ENCODE measurements around the gene OR5K1.

Gene OR5K1

GRCh38 chr3:98462901-98463300 is at the start of gene OR5K1:
OR5K1 (plus strand) TSS chr3:98463201; CDS start chr3:98469577, 6,376 bp downstream.
- DNase-seq, result no peak

- DNase-seq, result no peak
These were observed 30.4 kb upstream of the OR5K1 start for GRCh38 chr3:98432575-98432974.

DNA sequence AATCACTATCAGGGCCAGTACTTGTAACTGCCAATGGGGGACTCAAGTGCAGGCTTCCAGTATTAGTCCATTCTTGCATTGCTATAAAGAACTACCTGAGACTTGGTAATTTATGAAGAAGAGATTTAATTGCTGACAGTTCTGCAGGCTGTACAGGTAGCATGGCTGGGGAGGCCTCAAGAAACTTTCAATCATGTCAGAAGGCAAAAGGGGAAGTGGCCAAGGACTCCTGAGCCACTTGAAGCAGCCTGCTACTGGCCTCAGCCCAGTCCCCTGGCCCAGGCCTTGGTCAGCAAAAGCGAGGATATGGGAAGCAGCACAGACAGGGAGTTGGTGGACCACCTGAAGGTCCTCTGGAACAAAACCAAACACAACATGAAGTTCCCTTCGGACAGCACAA is 29.2 kb upstream of the OR5K1 start:
- DNase-seq, result no peak

DNA sequence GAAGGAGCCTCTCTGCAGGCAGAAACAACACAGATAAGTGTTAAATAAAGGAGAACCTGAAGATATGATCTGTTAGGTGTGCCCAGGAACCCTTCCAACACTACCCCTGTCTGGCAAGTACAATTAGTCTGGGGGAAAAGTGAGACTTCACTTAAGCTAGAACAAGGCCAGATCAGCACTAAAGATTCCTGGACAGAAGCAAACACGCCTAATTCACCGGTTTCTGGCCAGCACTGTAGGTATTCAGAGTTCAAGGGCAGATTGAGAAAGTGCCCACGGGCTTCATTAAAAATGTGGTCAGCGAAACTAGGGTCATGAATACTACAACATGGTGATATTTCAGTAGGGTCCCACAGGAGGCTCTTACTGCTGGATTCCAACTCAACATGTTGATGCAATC is 28.6 kb upstream of the OR5K1 start:
- DNase-seq, result no peak

- no peak for DNase-seq
These were observed 22.7 kb upstream of the OR5K1 start for GRCh38 chr3:98440283-98440682.

DNA sequence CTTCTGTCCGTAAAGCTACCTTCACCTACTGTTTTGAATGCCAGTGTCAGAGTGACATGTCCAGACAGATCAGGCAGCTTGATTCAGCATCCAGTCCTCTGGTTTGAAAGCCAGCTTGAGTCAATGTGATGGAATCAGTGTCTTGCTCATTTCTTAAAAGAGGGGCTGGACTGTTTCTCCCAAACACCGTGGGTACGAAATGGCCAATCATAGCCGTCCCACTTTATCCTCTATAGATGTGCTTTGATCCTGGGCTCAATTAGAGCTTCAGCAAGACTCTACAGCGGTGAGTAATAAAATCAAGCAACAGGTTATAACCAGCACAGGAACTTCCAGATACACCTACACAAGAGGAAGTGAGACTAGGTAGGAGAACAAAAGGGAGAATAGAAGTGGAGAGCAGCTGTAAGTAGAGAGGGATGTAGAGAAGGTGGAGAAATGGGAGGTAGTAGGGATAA is 17.0 kb upstream of the OR5K1 start:
- no peak for DNase-seq

DNA sequence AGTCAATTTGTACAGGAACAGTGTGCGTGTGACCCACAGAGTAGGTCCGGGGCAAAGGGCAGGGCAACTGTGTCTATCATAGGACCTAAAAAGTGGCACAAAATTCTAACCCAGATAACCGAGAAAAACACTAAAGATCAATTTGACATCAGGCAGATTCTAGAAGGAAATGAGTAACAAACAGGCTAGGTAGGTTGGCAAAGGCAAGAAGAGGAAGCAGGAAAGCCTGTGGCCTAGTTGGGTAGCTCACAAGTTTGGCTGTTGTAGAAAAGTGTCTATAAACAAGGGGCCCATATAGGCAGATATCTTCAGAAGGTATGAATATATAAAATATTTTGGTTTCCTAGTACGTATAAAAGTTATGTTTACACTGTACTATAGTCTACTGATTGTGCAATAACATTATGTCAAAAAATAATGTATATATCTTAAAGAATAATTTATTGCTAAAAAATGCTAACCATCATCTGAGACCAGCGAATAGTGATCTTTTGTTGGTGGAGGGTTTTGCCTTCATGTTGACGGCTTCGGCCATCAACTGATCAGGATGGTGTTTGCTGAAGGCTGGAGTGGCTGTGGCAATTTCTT is 13.3 kb upstream of the OR5K1 start:
- no peak for DNase-seq

GRCh38 chr3:98450372-98450771 is 12.6 kb upstream of the OR5K1 start:
- DNase-seq, result no peak

DNA sequence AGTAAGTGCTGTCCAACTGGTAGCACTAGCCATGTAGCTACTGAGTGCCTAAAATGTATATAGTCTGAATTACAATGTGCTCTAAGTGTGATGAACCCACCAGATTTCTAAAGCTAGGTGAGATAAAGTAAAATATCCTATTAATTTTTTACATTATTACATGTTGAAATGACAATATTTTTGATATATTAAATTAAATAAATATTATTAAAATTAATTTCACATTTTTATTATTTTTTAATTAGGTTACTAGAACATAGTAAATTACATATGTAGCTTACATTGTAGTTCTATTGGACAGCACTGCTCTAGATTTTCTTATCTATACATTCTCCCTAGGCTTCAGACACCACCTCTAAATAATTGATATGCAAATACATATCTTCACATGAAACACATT is 9.2 kb upstream of the OR5K1 start:
- DNase-seq, result no peak

- DNase-seq, result no peak
These were observed 8.1 kb upstream of the OR5K1 start for GRCh38 chr3:98454929-98455328.

DNA sequence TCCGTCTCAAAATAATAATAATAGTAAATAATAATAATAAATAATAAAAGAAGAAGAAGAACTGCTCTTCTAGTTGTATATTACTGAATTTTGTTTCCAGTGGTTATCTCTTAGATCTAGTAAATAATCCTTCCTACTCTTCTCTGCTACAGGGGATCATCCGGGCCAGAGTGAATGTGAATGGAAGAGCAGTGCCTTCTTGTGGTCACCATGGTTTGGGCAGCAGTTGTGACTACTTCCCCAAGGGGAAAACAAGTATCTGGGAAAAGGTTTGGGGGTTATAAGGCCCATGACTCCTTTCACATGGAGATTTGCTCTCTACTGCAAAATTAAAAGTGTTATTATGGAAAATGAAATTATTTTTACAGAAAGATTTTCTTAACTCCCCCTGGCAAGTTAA is 5.5 kb upstream of the OR5K1 start:
- DNase-seq, result no peak

DNA sequence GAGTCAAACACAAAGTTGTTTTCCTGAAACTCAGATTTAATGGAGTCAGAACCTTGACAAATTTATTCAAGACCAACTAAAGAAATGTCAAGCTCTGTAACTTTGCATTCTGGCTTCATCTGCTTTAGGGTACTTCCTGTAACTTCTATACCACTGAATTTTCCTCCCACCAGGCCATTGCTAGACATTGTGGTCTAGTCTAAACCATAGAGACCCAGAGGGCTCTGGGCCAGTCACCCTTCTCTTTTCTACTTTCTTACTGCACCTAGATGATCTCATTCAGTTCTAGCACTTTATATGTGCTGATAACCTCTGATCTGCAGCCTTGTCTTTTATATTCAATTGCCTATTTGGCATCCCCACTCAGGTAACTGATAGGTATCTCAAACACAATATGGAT is 2.8 kb upstream of the OR5K1 start:
- DNase-seq, result no peak

- DNase-seq, result no peak
These were observed 19.9 kb downstream of the OR5K1 start for GRCh38 chr3:98482717-98483482.

GRCh38 chr3:98483626-98484025 is 20.6 kb downstream of the OR5K1 start:
- DNase-seq, result no peak

- no peak for DNase-seq
These were observed 34.4 kb downstream of the OR5K1 start, which contains the start of gene OR5K2 for GRCh38 chr3:98497381-98497780. OR5K2 (plus strand) TSS chr3:98497681; CDS start chr3:98497681, 0 bp downstream.

- no peak for DNase-seq
These were observed 37.0 kb downstream of the OR5K1 start for GRCh38 chr3:98500019-98500418.

GRCh38 chr3:98501270-98501669 is 38.3 kb downstream of the OR5K1 start:
- DNase-seq, result no peak

DNA sequence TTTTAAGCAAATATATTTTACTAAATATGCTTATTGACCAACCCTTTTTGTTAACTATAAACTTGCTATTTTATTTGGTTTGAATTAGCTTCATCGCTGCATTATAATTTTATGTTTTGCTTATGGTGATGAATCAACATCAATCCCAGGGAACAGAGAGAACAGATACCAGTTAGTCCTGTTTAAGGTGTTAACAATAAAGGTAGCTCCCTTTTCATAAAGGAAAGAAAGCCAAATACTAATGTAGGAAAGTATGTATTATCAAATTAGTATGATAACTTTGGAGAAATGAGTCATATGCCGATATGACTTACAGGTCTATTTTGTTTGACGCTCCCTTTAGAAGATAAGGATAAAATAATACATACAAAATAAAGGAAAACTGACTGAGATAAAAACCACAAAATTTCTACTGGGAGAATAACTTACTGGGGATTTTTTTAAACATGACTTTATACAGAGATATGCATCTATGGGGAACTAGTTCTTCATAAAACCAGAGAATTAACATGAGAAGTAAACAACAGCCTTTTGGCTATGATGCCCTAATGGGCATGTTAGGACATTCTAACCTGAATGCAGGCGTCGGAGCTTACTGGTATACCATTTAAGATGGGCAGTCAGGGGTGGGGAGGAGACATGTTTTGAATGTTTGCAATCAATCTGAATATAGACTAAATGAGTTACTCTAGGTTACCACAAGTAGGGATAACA is 39.0 kb downstream of the OR5K1 start:
- DNase-seq, result no peak

DNA sequence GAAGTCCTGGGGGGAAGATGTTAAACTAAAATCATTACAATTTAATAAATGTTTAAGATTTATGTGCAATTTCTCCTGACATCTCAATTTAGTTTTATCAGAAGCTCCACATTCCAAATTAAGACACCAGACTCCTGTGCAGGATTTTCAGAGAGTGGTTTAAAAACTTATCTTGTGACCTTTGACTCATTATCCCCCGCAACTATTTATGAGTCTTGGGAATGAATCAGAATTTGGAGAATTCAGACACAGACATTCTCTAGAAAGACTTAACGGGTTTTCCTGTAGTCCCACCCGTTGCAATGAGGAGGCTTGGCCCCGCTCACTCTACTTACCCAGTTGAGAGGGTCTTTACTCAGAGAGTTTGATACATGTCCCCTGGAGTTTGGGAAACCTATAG is 41.5 kb downstream of the OR5K1 start:
- DNase-seq, result no peak

DNA sequence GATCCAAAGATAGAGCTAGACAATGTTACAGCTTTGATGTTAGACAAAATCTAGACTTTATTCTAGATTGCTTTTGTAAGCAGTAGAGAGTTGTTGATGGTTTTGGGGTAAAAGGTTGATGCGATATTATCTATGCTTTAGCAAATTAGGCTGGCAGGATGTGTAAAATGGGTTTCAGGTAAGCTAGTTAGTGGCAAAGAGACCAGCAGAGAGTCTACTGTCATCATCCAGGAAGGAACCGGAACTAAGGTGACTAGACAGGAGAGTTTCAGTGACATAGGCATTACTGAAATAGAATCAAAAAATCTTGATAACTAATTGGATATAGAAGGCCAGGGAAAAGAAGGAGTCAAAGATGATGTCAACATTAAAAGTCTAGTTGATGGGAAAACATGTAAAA is 45.6 kb downstream of the OR5K1 start:
- DNase-seq, result no peak

DNA sequence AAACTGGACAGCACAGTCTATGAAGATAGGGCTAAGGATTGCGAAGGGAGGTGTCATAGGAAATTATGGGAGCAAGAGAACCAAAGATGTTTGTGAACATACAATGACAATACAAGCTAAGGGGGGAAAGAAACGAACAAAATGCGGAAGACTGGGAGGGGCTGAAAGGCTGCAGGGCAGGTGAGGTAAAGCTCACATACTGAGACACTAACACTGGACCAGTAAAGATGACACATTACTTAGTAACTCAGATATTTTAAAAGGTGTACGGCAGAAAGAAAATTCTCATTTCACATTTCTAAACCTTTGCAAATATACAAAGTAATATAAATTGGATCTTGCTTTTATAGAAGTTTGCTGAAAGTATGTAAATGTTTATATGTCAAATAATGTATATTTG is 49.6 kb downstream of the OR5K1 start:
- DNase-seq, result no peak

DNA sequence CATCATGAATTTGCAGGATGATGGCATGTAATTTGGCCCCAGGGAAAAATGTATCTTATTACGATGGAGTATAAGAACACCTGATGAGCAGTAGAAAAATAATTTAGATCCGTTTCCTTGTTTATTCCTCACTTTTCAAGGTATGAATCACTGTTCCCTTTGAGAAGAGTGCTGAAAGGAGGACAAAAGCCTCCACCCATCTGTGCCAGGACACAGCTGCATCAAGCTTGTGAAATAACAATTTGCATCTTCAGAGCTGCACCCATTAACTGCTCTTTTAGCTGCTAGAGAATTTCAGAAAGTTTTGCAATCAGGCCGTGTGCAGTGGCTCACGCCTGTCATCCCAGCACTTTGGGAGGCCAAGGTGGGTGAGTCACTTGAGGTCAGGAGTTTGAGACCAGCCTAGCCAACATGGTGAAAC is 50.1 kb downstream of the OR5K1 start:
- DNase-seq, result no peak

DNA sequence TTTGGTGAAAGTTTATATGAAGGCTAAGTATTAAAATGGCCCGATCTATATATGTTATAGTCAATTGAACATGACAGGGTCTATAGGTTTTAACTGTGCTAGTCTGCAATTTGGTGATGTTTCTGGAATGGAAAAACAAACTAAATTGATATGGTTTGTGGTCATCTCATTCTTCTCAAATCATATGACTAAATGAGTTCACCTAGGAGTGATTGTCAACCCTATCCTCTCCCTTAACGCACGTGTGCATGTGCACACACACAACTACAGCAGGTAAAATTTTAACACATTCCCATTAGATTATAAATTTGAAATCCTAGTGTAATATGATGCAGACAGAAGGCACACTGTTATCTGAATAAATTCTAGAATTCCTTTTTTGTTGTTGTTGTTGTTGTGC is 50.7 kb downstream of the OR5K1 start:
- no peak for DNase-seq

DNA sequence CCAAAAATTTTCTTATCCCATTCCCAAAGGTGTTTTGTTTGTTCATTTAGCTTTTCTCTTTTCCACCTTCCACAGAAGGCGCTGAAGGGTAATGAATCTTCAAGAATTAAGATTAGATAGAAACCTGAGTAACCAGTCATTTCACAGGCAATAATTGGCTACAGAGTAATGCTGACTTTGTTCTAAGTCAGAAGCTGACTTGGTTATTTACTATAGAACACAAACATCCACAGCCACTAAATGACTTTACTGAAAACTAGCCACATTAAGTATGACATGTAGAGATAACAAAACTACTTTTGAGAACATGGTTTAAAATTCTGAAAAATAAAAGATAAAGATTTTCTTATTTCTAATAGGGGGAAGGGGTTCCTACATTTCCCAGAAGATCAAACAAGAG is 51.9 kb downstream of the OR5K1 start:
- no peak for DNase-seq
